Cardiac fibroblast (primary cell): ENCODE data around the gene MLLT11.
"Not testable (repeated sequence)": the region's sequence is repeated elsewhere in the genome, so short reads cannot be mapped to it uniquely, and the experiment has no call there.

Experiments used
- DNase-seq, 2 donors: peaks; one replicate each; pipeline versions ENCODE4 v3.0.0 to v3.0.0-alpha.2; 2010; ENCODE audit warnings: low read depth in 2 of 2
- H3K4me3 ChIP-seq, 2 donors: replicated peaks in 1 of 2; 1 replicate in 1 of 2; 2 replicates in 1 of 2; pipeline ENCODE4 v1.5.1; 2011; ENCODE audit warnings: low read depth in 2 of 2, low read length in 2 of 2, mild to moderate bottlenecking in 2 of 2, moderate library complexity in 1 of 2
- TF ChIP-seq, protein P1 (sequence below): IDR thresholded peaks from one replicate; pipeline ENCODE4 v1.5.1; 2011; ENCODE audit warnings: low read depth, mild to moderate bottlenecking, low read length, inconsistent platforms

The MLLT11 gene

GRCh38 chr1:151085953-151086559 lies 25.9 kb downstream of the MLLT11 start:
- DNase-seq, result no peak
- no peak overlapping the region for H3K4me3 ChIP-seq
- TF ChIP-seq, protein P1, sequence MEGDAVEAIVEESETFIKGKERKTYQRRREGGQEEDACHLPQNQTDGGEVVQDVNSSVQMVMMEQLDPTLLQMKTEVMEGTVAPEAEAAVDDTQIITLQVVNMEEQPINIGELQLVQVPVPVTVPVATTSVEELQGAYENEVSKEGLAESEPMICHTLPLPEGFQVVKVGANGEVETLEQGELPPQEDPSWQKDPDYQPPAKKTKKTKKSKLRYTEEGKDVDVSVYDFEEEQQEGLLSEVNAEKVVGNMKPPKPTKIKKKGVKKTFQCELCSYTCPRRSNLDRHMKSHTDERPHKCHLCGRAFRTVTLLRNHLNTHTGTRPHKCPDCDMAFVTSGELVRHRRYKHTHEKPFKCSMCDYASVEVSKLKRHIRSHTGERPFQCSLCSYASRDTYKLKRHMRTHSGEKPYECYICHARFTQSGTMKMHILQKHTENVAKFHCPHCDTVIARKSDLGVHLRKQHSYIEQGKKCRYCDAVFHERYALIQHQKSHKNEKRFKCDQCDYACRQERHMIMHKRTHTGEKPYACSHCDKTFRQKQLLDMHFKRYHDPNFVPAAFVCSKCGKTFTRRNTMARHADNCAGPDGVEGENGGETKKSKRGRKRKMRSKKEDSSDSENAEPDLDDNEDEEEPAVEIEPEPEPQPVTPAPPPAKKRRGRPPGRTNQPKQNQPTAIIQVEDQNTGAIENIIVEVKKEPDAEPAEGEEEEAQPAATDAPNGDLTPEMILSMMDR, result no peak

- H3K4me3 ChIP-seq, result not testable (repeated sequence)
- peak in 1 of 2 donors; percentile 46 for DNase-seq
Observed at GRCh38 chr1:151097426-151097825, 37.2 kb downstream of the MLLT11 start.

DNA sequence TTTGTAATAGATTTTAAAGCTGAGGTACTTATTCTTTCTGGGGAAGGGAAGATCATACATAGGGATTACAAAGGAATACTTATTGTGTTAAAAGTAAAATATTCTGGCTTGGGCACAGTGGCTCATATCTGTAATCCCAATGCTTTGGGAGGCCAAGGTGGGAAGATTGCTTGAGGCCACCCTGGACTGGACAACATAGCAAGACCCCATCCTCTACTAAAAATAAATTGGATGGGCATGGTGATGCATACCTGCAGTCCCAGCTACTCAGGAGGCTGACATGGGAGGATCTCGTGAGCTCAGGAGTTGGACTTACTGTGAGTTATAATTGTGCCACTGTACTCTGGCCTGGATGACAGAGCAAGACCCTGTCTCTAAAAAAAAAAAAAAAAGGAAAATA lies 37.9 kb downstream of the MLLT11 start:
- TF ChIP-seq, protein P1, result no peak
- DNase-seq, result no peak
- no peak overlapping the region for H3K4me3 ChIP-seq

DNA sequence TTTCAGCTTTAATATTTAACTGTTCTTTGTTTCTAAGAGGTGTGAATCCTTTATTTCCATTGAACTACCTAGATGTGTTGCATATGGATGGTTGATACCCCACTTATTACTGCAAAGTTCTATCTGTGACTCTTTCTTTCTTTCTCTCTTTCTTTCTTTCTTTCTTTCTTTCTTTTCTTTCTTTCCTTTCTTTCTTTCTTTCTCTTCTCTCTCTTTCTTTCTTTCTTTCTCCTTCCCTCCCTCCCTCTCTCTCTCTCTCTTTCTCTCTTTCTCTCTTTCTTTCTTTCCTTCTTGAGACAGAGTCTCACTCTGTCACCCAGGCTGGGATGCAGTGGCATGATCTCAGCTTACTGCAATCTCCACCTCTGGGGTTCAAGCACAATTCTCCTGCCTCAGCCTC lies 44.4 kb downstream of the MLLT11 start:
- no peak overlapping the region for H3K4me3 ChIP-seq
- no peak for DNase-seq
- TF ChIP-seq, protein P1, result no peak

DNA sequence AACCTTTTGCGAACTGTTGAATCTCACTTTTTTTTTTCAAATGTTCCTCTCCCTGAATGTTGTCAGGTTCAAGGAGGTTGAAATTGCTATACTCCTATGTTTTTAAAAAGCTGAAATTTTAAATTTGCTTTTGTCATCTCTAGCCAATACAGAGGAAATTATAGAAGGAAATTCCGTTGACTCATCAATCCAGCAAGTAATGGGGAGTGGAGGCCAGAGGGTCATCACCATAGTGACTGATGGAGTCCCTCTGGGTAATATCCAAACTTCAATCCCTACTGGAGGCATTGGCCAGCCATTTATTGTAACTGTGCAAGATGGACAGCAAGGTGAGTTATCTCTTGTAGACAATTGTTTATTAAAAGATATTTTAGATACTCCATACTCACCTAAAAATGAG lies 46.7 kb downstream of the MLLT11 start:
- TF ChIP-seq, protein P1, result no peak
- DNase-seq, result peak; percentile 20 to 57
- H3K4me3 ChIP-seq, result no peak overlapping the region

DNA sequence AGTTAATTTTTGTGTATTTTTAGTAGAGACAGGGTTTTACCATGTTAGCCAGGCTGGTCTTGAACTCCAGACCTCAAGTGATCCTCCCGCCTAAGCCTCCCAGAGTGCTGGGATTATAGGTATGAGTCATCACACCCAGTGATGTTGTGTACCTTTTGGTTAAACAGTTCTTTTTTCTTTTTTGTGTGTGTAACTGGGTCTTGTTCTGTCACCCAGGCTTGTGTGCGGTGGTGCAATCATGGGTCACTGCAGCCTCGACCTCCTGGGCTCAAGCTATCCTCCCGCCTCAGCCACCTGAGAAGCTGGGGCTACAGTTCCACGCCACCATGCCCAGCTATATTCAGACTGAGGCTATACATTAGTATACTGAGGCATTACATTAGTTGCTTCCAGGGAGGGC lies 48.1 kb downstream of the MLLT11 start:
- TF ChIP-seq, protein P1, result no peak
- H3K4me3 ChIP-seq, result no peak overlapping the region
- DNase-seq, result no peak

- DNase-seq, result no peak
- TF ChIP-seq, protein P1, result no peak
- H3K4me3 ChIP-seq, result no peak overlapping the region
Observed at GRCh38 chr1:151113877-151114276, 53.7 kb downstream of the MLLT11 start.
